ENCODE measurements around the gene INTS7. TPM values are rescaled to one million over a fixed set of nuclear protein-coding genes. Genes with fewer than 3 reads are reported as not detected.
"Not testable (repeated sequence)": the region's sequence is repeated elsewhere in the genome, so short reads cannot be mapped to it uniquely, and the experiment has no call there.

Gene INTS7
- polyA plus RNA-seq, 3 donors, result 14.9 to 21.7 (median 19.4) TPM

DNA sequence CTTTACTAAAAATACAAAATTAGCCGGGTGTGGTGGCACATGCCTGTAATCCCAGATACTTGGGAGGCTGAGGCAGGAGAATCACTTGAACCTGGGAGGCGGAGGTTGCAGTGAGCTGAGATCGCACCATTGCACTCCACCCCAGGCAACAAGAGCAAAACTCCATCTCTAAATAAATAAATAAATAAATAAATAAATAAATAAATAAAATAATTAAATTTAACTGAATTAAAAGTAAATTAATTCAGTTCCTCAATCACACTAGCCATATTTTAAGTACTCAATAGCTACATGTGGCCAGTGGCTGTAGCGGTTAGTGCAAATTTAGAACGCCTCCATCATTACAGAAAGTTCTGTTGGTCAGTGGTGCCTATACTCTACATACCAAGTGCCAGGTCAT, 97.9 kb downstream of the INTS7 start:
- not testable (repeated sequence) for DNase-seq

DNA sequence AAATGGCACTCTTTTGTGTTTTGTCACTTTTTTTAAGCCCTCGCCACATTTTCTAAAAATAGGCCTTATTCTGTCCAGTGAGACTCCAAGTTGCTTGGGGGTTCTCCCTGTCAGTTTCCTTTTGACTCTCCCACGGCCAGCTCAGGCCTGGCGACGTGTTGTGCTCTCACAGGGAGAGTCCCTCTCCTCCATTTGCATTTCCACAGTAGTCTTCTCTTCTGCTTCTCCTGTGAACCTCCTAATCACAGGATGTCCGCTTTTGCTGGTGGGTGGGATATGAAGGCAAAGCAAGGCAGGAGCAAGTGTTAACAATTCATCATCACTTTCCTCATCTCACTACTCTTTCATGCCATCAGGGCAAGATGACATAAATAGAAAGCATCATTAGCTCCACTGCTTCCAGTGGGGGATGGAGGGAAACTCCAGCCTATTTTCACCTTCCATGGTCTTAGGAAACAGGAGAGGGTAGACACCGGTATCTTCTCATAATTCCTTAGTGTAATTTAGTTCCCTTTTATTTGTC, 99.8 kb downstream of the INTS7 start:
- DNase-seq, result no peak

DNA sequence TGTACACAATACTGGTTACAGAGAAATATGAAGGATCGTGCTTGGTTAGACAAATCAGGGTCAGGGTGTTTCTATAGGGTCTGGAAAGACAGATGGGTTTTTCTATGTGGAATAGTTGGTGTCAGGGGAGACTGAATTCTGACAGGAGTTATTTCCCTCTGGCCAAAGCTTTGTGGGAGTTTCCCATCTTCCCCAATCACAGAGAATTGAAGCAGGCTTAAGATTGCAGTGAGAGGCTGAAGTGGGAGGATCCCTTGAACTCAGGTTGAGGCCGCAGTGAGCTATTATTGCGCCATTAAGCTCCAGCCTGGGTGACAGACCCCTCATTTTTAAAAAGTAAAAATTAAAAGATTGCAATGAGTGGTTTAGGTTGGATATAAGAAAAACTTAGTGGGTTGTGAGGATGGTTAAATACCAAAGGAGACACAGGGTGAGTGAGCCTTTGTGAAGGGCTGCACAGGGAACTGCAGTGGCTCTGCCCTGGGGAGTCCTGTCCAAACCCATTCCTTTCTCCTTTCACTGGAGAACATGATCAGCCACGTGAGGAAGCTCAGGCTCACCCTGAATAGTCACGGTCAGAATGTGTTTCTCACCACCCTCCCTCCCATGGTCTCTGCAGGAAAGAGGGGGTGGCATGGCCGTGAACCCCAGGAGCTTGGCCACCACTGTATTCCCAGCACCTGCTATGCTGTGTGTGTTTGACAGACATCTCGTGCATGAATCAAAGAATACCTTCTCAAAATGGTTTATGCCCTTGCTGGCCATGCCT, 101.2 kb downstream of the INTS7 start:
- no peak for DNase-seq

DNA sequence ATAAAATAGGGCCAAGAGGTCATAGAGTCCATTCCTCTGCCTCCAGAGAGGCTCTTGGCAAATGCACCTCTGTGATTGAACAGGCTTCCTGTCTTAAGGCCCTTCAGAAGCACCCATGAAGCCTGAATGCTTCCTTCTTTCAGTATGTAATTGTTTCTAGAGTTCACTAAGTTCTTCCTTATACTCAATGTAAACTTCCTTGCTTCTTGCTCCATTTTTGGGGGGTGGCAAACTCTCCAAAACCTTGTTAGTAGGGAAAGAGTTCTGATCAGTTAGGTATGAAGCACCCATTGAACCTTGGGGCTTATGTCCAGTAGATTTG, 102.5 kb downstream of the INTS7 start:
- DNase-seq, result no peak

DNA sequence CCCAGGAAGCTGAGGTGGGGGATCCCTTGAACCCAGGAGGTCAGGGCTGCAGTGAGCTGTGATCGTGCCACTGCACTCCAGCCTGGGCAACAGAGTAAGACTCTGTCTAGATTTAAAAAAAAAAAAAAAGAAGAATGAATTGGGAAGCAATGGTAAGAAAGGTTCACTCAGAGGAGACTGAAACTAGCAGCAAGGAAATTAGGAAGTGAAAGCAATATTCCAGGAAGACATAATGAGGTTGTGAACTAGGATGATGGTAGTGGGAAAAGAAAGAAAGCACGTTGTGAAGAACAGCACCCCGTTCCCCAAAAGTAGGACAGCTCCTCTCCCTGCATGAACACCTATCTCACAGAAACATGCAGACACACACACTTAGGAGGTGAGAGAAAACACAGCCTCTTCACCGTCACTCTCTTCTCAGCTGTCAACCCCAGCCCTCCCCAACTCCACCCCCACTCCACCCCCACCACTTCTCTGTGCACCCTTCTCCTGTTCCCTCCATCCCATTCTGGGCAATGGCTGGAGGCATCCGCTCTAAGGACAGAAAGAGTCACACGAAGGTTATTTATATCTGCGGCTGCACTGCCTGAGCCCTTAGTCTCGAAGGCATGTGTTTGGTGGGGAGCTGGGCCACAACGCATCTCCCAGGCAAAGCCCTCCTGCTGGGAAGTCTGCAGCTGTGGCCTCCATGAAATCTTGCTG, 103.0 kb downstream of the INTS7 start:
- no peak for DNase-seq

DNA sequence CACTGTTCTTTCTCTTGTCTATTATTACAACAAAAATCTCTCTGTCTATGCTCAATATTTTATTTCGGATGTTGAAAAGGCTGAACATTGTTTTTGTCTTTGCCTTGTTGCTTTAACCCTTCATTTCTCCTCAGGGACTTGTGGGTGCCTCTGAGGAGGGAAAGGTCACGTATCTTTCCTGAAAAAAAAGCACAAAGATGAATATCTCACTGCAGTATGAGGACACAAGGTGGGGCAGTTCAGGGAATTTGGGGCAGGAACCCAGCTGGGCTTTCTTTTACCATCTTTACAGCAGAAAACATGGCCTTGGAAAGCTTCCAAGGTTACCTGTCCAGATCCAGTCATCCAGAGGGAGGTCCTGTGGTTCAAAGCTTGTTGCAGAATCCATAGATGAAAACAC, 105.7 kb downstream of the INTS7 start:
- no peak for DNase-seq

DNA sequence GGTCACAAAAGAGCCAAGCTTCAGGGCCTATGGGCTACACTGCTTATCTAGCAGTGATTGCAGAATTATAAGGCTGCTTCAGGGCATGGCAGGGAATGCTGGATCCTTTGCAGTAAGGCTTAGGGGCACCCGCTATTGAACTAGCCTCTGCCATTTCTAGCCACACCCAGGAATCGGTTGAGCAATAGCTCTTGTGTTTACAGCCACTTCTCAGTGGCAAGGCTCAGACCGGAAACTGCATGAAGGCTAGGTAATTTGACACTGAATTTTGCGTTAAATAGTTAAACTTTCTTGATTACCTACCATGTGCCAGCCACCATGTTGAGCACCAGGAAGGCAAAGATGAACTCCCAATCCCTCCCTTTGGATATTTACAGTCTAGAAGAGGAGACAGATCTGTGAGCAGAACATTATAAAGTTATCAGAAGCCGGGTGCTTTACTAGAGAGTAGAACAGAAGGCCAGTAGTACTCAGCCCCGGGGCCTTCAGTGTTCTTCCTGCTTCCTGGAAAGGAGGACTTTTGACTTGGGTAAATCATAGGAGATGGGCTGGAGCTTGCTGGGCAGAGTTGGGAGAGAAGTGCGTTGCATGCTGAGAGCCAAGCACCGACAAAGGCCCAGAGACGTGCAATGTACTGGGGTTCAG, 106.2 kb downstream of the INTS7 start:
- no peak for DNase-seq

DNA sequence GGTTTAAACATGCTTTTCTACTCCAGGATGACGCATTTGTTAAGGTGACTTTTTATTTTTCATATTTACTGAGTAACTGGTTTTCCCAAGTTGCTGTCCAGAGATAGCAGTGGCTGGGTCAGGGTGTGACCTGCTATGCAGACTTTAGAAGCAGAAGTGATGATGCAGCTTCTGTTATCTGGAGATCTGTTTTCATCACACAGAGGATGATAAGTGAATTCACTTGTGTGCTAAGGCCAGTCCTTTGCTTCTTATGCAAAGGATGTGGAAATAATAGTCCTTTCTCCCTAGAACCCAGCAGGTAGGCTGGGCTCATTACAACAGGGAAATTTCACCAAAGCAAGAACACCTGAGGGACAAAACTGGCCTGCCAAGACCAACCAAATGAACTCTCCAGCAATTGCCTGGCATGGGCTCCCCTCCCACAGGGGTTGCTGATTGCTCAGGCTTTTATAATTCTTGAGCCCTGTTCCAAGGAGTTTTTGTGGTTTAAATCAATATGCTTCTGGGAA, 107.0 kb downstream of the INTS7 start:
- no peak for DNase-seq

DNA sequence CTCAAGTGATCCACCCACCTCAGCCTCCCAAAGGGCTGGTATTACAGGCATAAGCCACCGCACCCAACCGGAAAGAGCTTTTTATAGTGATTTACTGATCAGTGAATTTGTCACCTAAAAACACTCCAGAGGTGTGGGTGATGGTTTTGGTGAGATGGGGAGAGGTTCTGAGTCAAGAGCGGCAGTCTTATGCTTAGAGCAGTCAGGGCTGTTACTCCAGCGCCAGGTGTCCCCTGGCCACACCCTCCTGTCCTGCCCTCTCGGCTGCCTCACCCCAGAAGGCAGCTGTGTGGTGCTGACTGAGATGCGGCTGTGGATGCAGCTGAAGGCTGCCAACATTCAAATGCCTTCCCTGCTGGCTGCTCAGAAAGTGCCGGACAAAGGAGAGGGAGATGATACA, 110.3 kb downstream of the INTS7 start:
- DNase-seq, result no peak

DNA sequence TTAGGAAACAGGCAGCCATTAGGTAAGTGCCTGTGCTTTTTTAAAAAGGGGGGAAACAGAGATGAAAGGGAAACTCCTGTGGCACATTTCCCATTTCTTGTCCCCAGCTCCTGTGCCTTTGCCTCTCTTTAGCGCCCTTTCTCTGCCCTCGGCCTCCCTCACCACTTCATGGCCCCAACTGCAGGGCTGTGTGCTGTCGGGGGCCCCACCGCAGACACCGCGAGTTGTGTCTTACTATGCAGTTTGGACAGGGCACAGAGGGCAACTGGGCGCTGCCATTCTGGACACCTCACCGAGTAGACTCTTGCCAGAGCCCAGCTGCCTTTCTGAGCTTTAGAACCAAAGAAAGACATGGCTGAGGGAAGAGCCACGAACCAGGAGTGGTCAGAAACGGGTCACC, 111.1 kb downstream of the INTS7 start:
- DNase-seq, result no peak

DNA sequence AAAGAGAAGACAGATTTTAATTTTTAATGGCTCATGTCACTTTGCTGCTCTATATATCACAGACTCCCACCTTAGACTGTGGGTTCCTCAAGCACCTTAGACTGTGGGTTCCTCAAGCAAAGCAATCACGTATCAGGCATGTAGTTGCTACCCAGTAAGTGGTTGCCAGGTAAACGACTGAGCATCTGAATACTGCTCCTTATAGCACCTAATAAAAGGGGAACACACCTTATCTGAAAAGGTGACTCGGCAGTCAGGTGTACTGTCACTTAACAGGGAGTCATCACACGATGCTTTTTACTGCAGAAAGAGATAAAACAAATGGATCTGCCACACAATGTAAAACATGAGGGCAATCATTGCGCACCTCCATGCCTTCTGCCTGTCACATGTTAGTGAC, 112.3 kb downstream of the INTS7 start:
- no peak for DNase-seq

DNA sequence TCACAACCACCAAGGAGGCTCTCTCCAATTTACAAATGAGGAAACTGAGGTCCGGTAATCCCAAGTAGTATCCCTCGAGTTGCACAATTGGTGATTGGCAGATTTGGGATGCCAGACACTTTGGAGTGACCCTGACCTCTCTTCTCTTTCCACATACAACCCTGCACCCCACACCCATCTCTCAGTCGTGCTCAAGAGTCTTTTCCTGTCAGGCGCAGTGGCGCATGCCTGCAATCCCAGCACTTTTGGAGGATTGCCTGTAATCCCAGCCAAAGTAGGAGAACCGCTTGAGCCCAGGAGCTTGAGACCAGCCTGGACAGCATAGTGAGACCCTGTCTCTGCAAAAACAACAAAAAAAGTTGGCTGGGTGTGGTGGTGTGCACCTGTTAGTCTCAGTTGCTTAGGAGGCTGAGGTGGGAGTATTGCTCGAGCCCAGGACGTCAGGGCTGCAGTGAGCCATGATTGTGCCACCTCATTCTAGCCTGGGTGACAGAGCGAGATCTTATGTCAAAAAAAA, 113.7 kb downstream of the INTS7 start:
- no peak for DNase-seq

DNA sequence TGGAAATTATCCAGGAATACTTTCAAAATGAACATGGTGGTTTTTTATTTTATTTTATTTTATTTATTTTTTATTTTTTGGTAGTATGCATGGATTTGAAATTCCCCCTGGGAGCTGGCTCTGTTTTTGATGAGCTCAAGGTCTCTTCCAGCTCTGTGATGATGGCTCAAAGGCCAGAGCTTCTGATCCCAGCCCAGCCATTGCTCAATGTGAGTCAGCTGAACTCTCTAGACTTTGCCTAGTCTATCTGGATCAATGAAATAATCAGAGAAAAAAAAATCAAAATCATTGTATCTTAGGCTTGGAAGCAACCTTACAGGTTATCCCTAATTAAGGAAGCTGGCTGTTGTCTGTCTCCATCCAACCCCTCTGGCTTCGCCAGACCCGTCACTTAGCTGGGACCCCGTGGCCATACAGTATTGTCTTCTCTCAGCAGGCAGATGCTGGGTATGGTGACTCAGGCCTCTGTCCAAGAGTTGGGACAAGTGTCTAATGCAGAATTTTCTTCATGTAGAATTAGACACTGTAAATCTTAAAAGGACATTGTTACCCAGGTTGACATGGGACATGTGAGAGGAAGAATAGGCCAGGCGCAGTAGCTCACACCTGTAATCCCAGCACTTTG, 114.6 kb downstream of the INTS7 start:
- DNase-seq, result no peak

DNA sequence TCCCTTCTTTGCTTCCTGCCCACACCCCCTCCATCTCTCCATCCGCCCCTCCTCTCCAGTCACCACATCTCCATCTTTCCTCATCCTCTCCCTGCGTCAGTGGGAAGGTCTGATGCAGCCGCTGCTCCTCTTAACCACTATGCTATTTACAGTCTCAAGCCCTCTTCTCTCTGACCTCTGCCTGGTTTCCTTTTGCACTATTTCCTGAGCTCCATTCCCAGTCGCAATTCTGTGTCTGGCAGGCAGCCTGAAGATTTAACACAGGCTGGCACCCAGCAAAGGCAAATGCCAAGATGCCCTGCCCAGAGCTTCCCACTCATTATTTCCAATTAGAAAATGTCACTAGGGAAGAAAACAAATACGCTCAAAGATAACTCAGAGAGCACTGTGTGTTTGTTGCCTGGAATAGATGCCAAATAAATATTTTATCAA, 115.2 kb downstream of the INTS7 start:
- DNase-seq, result no peak

DNA sequence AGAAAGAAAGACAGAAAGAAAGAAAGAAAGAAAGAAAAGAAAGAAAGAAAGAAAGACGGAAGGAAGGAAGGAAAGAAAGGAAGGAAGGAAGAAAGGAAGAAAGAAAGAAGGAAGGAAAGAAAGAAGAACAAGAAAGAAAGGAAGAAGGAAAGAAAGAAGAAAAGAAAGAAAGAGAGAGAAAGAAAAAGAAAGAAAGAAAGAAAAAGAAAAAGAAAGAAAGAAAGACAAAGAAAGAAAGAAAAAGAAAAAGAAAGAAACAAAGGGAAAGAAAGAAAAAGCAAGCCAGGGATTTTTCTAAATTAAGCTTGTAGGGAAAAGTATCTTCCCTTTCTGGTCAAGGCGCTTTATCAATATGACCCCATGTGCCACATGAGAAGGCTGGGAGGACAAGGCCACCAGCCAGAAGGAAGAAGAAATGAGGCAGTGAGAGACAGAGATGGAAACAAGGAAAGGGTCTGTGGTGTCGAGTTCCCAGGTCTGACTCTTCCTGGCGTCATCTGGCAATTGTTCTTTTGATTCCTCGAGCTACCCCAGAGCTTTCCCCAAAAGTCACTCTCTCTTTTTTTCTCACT, 116.4 kb downstream of the INTS7 start:
- no peak for DNase-seq

DNA sequence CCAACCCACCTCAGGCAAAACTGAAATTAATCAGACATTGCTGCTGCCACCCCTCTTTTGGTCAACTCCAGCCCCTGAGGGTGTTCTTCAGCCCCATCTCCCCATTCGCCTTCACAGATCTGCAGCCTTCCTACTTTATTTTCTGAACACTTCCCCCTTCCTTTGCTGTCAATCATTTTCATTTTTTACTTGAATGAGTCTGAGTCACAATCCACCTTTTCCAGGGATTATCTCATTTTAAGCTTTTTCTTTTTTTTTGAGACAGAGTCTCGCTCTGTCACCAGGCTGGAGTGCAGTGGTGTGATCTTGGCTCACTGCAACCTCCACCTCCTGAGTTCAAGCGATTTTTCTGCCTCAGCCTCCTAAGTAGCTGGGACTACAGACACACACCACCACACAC, 118.9 kb downstream of the INTS7 start:
- not testable (repeated sequence) for DNase-seq

DNA sequence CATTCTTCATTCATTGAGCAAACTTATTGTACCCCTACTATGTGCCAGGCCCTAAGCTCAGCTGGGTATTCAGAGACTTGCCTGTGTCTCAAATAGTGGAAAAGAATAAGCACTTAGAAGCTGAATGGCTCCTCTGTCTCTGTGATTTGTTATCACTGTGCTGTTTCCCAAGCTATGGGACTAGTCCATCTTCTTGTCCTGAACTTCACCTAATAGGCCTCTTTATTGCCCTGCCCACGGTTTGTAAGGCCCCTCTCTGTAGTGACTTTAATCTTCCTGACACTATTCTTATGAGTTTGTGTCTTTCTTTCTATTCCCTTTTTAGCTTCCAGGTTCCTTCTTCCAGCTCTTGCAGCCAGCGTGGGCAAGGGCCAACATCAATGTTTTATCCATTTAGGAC, 119.4 kb downstream of the INTS7 start:
- no peak for DNase-seq

DNA sequence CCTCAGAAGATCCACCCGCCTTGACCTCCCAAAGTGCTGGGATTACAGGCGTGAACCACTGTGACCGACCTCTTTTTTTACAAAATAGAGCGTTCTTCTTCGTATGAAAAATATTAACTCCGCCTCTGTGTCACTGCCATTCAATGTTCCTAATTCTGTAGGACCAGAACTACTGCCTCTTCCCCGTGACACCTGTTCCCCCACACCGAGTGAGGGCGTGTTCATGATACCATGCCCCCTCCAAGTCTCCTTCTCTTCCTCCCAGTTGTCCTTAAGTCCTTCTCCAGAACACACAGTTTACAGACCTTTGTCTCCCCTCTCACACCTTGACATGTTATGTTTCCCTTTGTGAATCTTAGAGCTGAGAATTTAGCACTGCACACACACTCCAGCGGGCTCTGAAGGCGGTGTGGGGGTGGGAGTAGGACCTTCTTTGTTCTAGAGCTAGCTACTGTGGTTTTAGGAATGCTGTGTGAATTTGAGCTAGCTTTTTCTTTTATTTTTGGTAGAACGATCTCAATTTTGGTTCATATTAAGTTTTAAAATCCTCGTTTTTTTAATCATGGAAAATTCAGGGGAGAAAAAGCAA, 122.4 kb downstream of the INTS7 start:
- DNase-seq, result no peak

DNA sequence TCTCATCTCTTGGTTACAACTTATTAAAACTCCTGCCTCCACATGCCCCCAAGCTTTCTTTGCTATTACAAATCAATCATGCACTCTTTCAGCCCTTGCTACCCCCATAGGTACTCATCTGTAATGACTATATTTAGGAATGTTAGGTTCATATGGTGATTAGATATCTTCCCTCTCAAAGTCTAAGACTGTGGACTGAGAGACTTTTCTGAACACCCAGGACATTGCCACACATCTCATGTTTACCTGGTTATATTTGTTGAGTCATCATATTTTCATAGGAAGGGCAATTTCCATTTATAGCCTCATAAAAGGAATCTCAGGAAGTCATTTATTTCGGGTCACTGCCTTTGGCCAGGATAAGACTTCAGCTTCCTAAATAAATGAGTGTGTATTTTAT, 123.3 kb downstream of the INTS7 start:
- no peak for DNase-seq

DNA sequence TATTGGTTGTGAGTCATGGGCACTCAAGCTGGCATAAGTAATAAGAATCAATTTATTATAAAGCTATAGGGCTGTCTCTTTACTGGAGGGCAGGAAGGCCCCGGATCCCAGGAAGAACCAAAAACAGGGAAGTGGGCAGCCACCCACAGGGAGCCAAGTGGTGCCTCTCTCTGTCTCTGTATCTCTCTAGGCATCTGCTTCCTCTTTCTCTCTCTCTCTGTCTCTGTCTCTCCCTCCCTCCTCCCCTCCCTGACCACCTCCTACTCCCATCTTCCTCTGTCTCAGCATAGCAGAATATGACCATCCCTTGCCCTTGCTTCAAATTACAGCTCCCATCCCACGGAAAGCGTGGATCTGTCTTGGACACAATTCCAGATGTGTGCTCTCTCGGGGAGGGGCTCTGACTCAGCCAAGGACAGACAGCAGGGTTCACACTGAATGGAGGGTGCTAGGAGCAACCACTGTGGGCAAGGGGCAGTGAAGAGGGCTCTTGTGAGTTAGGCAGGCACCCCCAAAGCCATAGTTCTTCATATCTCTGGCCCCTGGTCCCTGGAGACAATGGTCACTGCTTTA, 124.4 kb downstream of the INTS7 start:
- no peak for DNase-seq
